ENCODE data around the gene CLEC1A. TPM values are rescaled to one million over a fixed set of nuclear protein-coding genes. Genes with fewer than 3 reads are reported as not detected.

CLEC1A gene
- total and polyA plus RNA-seq, 8 donors: 0.24 to 3.0 (median 0.79) TPM

DNA sequence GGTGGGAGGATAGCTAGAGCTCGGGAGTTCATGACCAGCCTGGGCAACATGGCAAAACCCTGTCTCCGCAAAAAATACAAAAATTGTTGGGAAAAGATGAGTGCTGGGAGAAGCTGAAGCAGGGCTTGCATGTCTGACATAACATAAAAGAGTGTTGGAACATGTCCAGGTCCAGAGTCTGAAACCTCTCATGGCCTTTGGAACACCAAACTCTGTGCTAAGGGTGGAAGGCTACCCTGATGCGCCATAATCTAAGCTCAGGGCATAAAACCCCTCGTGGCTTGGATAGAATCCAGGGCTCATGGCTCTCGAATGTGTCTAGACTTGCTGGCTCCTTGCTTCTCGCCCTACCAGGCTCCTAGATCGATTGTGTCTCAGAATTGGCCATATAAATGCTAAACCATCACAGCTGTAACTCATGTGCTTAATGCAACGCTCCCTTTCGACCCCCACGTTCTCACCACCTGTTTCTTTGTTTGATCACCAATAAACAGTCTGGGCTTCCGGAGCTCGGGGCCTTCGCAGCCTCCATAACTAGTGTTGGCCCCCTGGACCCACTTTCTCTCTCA, 37.9 kb upstream of the CLEC1A start:
- FAIRE-seq: no peak
- H3K27ac ChIP-seq: no peak overlapping the region
- ATAC-seq: no peak
- no peaks in the 10 kb centered on the region for H3K4me1 ChIP-seq
- H3K36me3 ChIP-seq: no peaks in the 10 kb centered on the region
- no peaks in the 10 kb centered on the region for H3K9me3 ChIP-seq
- TF ChIP-seq, protein P1, sequence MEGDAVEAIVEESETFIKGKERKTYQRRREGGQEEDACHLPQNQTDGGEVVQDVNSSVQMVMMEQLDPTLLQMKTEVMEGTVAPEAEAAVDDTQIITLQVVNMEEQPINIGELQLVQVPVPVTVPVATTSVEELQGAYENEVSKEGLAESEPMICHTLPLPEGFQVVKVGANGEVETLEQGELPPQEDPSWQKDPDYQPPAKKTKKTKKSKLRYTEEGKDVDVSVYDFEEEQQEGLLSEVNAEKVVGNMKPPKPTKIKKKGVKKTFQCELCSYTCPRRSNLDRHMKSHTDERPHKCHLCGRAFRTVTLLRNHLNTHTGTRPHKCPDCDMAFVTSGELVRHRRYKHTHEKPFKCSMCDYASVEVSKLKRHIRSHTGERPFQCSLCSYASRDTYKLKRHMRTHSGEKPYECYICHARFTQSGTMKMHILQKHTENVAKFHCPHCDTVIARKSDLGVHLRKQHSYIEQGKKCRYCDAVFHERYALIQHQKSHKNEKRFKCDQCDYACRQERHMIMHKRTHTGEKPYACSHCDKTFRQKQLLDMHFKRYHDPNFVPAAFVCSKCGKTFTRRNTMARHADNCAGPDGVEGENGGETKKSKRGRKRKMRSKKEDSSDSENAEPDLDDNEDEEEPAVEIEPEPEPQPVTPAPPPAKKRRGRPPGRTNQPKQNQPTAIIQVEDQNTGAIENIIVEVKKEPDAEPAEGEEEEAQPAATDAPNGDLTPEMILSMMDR (IDR thresholded peaks at IDR 0.05): no peak
- no peak for DNase-seq
- intact Hi-C loops (cut with DNase I): no loop called here
- no peaks in the 10 kb centered on the region for H3K27me3 ChIP-seq
- no peak overlapping the region for H3K4me3 ChIP-seq
- 71 to 79% methylated on average over 13 of the region's 13 CpGs for WGBS, 2 donors

- DNase-seq (no peak), FAIRE-seq (no peak), ATAC-seq (no peak)
- TF ChIP-seq, protein P1 (IDR thresholded peaks at IDR 0.05): no peak
- Histone ChIP-seq H3K27ac (no peak overlapping the region), H3K9me3 (no peaks in the 10 kb centered on the region), H3K4me1 (no peaks in the 10 kb centered on the region), H3K36me3 (no peaks in the 10 kb centered on the region), H3K27me3 (no peaks in the 10 kb centered on the region), H3K4me3 (no peak overlapping the region)
- intact Hi-C loops (cut with DNase I): no loop called here
- WGBS, 2 donors: 49 to 55% methylated on average over 4 of the region's 4 CpGs
Observed at GRCh38 chr12:10135126-10135525, 36.3 kb upstream of the CLEC1A start.

GRCh38 chr12:10132850-10133370, 34.1 kb upstream of the CLEC1A start:
- no peaks in the 10 kb centered on the region for H3K27me3 ChIP-seq
- 65 to 70% methylated on average over 6 of the region's 6 CpGs for WGBS, 2 donors
- no peaks in the 10 kb centered on the region for H3K36me3 ChIP-seq
- no peak for ATAC-seq
- TF ChIP-seq, protein P1 (IDR thresholded peaks at IDR 0.05): no peak
- no peak overlapping the region for H3K27ac ChIP-seq
- no peaks in the 10 kb centered on the region for H3K9me3 ChIP-seq
- no peaks in the 10 kb centered on the region for H3K4me1 ChIP-seq
- DNase-seq: no peak
- intact Hi-C loops (cut with DNase I): no loop called here
- FAIRE-seq: no peak
- no peak overlapping the region for H3K4me3 ChIP-seq

DNA sequence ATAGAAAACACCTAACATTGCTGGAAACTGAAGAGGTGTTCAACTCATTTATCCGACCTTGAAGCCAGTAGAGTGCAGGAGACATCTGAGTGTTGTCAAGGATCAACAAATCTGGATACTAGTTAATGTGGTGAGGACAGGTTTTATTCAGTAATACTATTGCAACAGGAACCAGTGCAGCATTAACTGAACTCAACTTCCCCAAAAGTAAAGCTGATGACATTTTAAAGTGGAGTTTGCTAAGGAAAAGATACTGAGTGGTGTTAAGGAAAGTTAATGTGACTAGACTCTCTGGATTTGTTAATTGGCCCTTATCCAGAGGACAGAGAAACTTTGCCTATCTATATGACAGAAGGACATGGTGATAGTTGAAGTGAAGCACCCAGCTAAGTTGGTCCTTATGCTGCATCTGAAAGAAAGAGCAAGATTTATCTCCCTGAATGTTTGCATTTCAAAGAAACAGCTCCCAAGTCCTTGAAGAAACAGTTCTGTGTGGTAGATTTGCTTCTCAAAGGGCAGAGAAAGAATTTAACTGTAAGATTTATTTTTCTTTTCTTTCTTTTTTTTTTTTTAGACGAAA, 32.4 kb upstream of the CLEC1A start:
- Histone ChIP-seq H3K4me1 (no peaks in the 10 kb centered on the region), H3K4me3 (no peak overlapping the region), H3K36me3 (no peaks in the 10 kb centered on the region), H3K27me3 (no peaks in the 10 kb centered on the region), H3K27ac (peak overlapping the region in 1 of 4 donors; percentile 5), H3K9me3 (no peaks in the 10 kb centered on the region)
- intact Hi-C loops (cut with DNase I): no loop called here
- no peak for FAIRE-seq
- DNase-seq: no peak
- peak in 2 of 4 donors; percentile 41 to 42 for ATAC-seq
- 34 to 53% methylated on average over 2 of the region's 2 CpGs for WGBS, 2 donors
- TF ChIP-seq, protein P1 (IDR thresholded peaks at IDR 0.05): no peak

DNA sequence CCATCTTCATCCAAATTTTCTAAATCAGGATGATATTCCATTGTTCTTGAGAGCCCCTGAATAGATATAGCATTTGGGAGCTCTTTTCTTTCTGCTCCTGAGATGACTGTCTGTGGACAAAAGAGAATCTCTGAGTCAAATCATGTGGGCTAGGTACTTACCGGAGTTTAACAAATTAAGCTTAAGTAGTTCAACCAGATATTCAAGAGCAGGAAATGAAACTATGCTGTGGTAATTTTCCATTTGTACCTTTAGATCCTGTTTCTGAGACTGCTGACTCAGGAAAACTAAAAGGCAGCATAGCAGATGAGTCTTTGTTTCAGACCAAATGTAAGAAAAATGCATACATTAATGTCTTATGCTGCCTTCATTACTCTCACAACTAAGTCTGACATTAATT, 31.3 kb upstream of the CLEC1A start, which contains the start of gene CLEC7A:
Gene CLEC7A, minus strand, starts transcription at position 158 of the 400 bp plus-strand sequence. Its CDS starts 117 bp downstream, at position 41.
- intact Hi-C loops (cut with DNase I): no loop called here
- Histone ChIP-seq H3K4me3 (peak within 1 kb of the TSS in 1 of 4 donors; percentile 17), H3K27ac (peak within 1 kb of the TSS in 2 of 4 donors; percentile 48 to 62), H3K9me3 (no peaks in the 10 kb centered on the region), H3K36me3 (no peaks in the 10 kb centered on the region), H3K27me3 (no peaks in the 10 kb centered on the region), H3K4me1 (no peaks in the 10 kb centered on the region)
- no peak for DNase-seq
- no peak for FAIRE-seq
- ATAC-seq: peak in 2 of 4 donors; percentile 42 to 56
- TF ChIP-seq, protein P1 (IDR thresholded peaks at IDR 0.05): no peak
- WGBS, 2 donors: 61 to 71% methylated on average over 1 of the region's 1 CpG

Measured in pancreas (tissue), 10 donors.